ENCODE data around the gene TEN1.
A peak's percentile ranks its signal among the peaks of the same experiment; 100 is the strongest.
"Not testable (repeated sequence)": the region's sequence is repeated elsewhere in the genome, so short reads cannot be mapped to it uniquely, and the experiment has no call there.

TEN1 gene

DNA sequence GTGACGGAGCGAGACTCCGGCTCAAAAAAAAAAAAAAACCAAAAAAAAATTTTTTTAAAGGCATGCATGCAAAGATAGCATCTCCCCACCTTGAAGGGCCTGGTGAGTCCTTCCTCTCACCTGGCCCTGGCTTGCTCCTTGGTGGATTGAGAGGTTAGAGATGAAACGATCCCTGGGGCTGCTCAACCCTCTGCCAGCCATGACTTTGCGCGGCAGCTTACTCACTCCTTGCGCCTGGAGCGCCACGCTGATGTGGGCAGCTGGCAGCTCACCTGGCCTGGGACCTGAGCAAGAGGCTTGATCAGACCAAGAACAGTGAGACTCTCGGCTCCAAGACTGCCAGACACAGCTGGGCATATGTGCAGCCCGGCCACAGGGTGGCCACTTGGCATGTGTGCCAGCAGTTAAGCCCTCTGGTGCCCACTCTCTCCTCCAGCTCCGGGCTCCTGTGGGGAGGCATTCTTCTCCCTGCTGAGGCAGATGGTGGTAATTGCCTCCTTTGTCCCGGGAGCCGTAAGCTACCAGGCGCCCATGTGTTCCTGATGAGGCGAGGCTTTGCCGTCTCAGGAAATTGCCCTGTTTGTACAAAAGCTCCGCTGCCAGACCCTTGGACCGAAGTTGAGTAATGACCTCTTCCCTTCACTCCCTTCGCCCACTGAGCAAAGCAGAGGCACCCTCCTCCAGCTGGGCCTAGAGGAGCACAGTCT is 53.2 kb downstream of the TEN1 start:
- peak; percentile 50 to 85 for DNase-seq

DNA sequence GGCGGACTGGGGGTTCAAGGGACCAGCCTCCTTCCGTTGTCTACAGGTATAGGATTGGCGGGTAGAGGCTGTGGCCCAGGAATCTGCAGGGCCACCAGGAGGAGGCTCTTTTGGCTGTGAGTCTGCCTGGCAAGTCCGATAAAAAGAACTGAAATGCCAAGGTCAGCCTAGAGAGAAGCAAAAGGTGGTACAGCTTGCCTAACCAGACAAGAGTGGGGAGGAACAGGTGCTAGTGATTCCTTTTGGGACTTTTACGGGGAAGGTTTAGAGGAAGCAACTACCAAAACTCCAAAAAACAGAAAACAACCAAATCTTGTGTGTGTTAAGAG is 53.7 kb downstream of the TEN1 start:
- DNase-seq = no peak

DNA sequence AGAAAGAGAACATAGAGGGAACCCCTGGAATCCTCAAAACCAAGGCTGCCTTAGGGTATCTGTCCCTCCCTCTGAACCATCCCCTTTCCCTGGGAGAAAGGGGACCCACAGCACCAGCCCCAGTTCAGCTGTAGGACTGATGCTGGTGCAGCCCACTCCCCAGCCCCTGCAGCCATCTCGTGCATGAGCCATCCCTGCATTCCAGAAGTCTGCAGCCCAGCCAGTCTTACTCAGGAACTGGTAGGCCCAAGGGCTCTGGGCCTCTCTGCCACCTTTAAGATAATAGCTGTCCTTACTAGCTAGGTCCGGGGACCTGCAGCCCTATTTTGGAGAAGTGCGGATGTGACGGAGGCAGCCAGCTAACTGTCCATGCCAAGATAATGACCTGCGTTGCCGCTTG is 54.1 kb downstream of the TEN1 start:
- DNase-seq = no peak

DNA sequence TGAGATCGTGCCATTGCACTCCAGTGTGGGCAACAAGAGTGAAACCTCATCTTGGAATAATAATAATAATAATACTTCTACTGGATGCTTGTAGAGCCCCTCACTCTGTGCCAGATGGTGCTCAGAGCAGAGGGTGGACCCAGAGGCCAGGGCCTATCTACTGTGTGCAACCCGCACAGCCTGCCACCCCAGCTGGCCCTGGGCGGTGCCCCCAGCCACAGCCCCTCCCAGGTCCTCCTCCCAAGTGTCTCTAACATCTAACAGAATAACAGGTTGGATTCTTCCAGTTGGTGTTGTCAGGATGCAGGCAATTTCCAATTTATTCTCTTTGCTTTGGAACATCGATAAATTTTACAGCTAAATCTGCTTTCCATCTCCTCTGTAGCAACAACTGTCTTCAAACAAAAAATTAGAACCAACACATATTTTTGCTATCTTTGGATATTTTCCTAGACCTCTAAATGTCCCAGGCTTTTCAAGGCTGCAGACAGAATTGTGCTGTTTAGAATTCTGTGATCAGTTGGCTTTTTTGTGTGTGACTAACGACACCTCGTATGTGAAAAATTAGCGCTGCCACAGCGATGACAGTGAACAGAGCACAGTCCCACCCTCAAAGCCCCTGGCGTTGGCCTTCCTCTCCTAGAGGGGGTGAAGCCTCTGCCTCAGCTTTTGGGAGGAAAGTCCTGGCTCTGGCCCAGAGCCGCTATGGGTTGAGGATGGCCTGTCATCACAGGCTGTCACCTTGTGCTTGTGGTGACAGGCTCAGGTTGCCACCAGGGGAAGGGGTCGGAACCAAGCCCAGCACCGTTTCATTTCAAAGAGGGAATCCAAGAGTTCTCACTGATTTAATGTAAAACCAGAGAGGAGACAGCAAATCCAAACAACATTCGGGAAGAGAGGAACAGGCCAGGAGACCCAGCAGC is 55.6 kb downstream of the TEN1 start:
- DNase-seq = peak; percentile 87 to 94

DNA sequence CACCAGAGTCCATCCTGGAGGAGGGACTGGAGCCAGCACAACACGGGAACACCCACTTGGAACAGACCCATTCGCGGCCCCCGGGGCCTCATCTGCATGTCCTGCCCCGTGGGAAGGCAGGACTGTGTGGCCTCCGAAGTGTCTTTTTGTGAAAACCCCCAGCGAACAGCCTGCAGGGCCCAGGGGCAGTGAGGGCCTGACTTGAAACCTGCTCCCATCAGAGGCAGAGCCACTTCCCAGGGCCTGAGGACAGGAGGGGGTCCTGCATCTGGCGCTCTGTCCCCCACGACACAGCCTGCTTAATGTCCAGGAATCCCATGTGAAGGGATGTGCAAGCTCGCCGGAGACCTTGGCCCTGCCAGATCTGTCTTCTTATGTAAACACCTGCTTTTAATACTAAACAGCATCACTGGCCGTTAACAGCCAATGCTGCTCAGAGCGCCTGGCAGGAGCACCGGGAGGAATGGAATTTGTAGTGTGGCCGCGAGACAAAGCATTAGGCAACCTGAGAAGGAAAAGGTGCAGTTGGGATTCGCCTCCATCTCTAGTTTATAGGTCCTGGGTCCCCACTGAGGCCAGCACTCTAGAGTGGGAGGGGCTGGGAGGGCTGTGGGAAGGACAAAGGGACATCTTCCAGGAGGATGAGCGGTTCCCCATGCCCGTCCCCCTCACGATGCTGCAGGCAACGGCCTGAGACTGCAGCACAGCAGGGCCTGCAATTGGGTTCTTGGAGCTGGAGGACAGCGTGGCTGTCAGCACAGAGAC is 57.6 kb downstream of the TEN1 start:
- no peak for DNase-seq

DNA sequence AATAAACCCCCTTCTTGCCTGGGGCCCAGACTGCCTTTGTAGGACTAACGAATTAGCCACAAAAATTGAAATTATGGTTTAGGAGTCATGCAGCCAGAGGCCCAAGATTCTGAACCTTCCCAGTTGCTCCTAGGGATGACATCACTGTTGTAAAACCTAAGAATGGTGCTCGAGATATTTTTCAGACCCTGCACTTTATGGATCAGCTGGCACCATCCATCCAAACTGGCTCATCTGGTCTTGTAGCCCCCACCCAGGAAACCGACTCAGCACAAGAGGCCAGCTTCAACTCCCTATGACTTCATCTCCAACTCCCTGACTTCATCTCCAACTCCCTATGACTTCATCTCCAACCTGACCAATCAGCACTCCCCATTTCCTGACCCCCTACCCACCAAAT is 59.0 kb downstream of the TEN1 start:
- no peak for DNase-seq

DNA sequence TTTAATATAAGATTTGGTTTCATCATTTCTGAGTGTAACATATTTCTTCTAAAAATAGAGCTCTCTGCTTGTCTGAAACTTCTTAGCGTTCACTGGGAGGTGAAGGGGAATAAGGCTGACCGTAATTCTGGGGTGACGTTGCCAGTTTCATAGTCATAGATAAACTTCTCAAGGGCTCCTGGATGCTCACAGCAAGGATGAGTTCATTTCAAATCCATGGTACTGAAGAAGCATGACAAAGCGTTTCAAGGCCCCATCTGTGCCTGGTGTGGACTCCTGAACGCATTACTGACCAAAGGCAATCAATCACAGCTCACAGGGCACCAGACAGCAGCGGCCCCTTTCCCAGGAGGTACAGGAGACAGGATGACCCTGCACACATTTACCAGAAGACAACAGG is 60.1 kb downstream of the TEN1 start:
- DNase-seq = no peak

DNA sequence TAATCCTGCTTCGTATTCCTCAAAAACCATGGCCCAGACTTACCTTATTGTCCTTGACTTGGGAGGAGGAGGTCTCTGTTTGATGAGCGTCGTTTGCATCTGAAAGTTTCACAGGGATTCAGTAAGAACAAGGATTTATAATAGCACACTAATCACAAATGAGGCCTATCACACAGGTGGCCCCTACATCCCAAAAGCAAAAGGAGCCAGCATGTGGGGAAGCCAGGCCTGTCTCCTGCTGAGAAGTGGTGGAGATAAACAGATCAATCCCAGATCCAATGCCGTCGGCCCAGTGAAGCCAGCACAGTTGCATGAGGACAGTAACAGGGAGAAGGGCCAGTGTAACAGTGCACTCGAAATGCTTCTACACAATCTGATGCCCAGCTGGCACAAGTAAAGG is 61.3 kb downstream of the TEN1 start:
- no peak for DNase-seq

DNA sequence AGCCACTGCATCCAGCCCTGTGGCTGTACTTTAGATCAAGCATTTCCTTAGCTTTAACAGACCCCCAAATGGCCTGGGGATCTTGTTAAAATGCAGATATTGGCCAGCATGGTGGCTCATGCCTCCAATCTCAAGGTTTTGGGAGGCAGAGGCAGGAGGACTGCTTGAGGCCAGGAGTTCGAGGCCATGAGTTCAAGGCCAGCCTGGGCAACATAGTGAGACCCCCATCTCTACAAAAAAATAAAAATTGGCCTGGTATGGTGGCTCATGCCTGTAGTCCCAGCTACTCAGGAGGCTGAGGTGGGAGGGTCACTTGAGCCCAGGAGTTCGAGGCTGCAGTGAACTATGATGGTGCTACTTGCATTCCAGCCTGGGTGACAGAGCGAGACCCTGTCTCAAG is 63.8 kb downstream of the TEN1 start:
- not testable (repeated sequence) for DNase-seq

DNA sequence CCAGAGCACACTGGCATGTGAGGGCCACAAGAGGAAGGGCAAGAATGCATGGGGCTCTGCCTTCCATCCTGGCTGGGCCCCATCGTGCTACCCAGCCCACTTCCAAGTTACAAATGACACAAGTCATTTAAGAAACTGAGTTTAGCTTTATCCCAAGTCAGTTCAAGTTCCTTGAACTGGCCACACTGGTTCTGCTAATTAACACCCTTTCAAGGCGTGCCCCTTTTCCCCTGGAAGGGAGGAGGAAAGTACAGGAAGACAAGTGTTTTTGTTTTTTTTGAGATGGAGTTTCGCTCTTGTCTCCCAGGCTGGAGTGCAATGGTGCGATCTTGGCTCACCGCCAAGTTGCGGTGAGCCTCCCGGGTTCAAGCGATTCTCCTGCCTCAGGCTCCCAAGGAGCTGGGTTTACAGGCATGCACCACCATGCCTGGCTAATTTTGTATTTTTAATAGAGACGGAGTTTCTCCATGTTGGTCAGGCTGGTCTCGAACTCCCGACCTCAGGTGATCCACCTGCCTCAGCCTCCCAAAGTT is 65.5 kb downstream of the TEN1 start:
- DNase-seq = not testable (repeated sequence)

DNA sequence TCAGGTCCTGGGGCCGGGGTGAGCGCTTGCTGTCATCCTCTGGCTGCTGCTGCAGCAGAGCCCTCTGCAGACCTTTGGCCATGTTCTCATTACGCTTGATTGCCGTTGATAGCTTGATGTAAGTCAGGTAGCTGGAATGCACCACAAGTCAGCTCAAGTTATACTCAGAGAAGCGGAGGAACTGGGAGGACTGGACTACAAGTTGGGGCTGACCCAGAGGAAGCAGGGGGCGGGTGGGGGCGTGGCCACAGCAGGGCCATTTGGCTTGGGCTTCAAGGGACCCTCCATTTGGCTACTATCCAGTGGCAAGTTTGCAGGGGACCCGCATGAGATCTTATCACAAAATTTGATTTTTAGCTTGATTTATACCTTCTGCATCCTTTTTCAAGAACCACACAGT is 67.0 kb downstream of the TEN1 start:
- DNase-seq = no peak

DNA sequence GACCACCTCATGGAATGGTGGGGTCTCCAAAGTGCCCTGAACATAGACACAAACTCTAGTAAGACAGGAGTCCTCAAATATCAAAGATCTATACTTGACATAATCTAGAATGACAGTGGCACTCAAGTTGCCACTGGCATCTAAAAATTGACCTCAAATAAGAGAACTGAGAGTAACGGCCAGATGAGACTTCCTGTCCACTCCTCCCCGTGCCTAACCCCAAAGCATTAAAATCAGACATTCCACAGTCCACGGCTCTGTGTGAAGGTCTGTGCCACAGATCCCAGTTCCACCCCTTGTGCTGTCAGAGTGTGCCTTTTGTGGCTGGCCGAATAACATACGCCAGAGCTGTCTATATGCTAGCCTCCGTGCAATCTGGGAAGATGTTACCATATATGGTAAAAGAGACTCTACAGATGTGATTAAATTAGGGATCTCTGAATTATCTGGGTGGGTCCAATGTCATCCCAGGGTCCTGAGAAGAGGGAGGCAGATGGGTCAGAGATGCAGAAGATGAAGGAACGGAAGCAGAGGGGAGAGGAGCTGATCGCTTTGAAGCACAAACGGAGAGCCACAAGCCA is 69.1 kb downstream of the TEN1 start:
- DNase-seq = no peak

DNA sequence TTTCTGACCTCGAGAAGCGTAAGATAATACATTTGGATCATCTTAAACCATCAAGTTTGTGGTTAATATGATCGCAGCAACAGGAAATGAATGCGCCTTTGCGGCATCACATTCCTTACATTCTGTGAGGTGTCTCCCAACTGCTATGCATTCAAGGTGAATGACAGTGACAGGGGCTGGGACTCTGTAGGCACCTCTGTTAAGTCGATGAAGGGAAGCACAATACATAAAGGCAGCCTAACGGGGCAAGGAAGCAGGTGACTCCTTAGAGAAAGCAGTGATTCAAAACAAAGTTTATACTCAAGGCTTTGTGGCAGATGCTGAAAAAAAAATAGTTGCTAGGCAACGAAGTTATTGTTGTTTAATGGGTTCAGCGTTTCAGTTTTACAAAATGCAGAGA is 69.7 kb downstream of the TEN1 start:
- DNase-seq = no peak

DNA sequence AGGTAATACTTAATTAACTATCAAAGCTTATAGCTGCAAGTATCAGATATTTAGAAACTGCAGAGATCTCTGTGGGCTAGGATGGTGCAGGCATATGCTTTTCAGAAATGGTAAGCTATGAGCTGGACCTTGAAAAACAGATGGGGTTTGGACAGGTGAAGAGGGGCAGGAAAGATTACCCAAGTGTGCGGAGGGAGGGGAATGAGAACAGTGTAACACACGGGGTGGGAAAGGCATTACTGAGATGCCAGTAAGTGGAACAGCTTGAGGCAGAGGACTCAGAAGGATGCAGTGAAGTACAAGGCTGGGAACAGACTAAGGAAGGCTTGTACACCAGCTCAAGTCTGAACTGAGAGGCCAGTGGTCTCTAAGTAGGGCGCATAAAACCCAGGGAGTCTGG is 70.2 kb downstream of the TEN1 start:
- DNase-seq = peak in 1 of 2 experiments; percentile 20

DNA sequence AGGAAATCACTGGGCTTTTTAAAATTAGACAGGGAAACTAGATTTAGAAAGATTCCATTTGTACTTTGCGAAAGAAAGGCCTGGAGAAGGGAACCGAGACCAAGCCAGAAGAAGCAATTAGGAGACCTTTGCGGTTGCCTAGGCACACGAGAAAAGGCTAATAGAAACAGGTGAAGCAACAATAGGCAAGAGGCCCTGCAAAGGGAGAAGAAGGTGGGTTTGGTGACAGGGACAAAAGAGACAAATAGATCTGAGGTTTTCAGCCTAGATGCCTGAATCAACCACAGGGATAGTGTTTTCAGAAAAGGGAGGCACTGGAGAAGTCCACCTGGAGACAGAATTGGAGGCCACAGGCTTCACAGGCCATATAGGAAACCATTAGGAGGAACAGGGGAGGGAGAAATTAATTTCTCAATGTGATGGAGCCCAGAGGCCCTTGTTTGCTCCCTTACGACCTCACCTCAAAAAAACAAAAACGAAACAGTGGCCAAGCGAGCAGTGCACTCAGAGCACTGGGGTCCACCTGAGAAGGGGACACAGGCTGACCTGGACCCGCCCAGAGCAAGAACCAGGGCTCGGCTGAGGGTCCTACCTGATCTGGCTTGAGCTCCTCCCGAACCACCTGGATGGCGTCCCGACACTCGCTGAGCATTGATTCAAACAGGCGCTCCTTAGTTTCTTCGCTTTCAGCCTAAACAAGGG is 70.9 kb downstream of the TEN1 start:
- no peak for DNase-seq

Data from NCI-H524 (cell line).